ENCODE results near the gene ELFN1. TPM values are rescaled to one million over a fixed set of nuclear protein-coding genes. Genes with fewer than 3 reads are reported as not detected.
A peak's percentile ranks its signal among the peaks of the same experiment; 100 is the strongest.

Gene ELFN1
- total RNA-seq, 4 donors from 2014 or later: 0.42 to 3.7 (median 1.3) TPM

DNA sequence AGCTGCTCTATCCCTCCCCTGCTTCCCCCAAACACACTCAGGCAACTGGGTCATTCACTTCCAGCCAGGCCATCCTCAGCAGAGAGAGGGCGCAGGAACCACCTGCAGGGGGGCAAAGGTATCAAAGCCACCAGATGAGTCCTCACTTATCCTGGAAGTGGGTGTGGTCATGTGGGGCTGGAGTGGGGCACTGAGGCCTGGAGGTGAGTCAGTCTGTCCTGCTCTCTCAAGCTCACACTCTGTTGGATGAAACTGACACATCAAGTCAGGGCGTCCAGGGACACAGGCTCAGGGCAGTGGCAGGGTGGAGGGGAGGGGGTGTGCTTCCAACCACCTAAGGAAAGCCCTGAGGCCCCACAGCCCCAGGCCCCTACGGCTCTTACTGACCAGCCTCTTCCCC lies 8.0 kb upstream of the ELFN1 start:
- TF ChIP-seq POLR2A (IDR thresholded peaks at IDR 0.05) (no peak), EP300 (IDR thresholded peaks at IDR 0.05) (no peak), POLR2AphosphoS5 (IDR thresholded peaks at IDR 0.05) (no peak), CTCF (IDR thresholded peaks at IDR 0.05) (no peak)
- no peak for ATAC-seq
- 56% methylated on average over 2 of the region's 3 CpGs; no CpG with 5 or more reads in 1 of the 2 donors for WGBS, 2 donors (ENCODE audit: low coverage in 1 of 2)
- Histone ChIP-seq H3K36me3 (no peaks in the 10 kb centered on the region), H3K27me3 (peaks cover 88% of the 10 kb centered on the region), H3K4me3 (no peak overlapping the region), H3K27ac (no peak overlapping the region), H3K9me3 (peaks cover 0 to 5% (median 0%) of the 10 kb centered on the region in 3 donors), H3K4me1 (peaks cover 0 to 33% (median 25%) of the 10 kb centered on the region in 3 donors)

GRCh38 chr7:1662767-1663166 lies 7.3 kb upstream of the ELFN1 start:
- Histone ChIP-seq H3K27ac (no peak overlapping the region), H3K36me3 (no peaks in the 10 kb centered on the region), H3K9me3 (peaks cover 0 to 5% (median 0%) of the 10 kb centered on the region in 3 donors), H3K4me1 (peaks cover 0 to 40% (median 31%) of the 10 kb centered on the region in 3 donors), H3K27me3 (peaks cover 90% of the 10 kb centered on the region), H3K4me3 (no peak overlapping the region)
- no CpG with 5 or more reads among the region's 13 CpGs for WGBS, 2 donors (ENCODE audit: low coverage in 1 of 2)
- TF ChIP-seq EP300 (IDR thresholded peaks at IDR 0.05): no peak
- no peak for TF ChIP-seq POLR2A (IDR thresholded peaks at IDR 0.05)
- no peak for TF ChIP-seq POLR2AphosphoS5 (IDR thresholded peaks at IDR 0.05)
- TF ChIP-seq CTCF (IDR thresholded peaks at IDR 0.05): no peak
- ATAC-seq: no peak

- WGBS, 2 donors (ENCODE audit: low coverage in 1 of 2): no CpG with 5 or more reads among the region's 11 CpGs
- peaks cover 90% of the 10 kb centered on the region for H3K27me3 ChIP-seq
- H3K4me3 ChIP-seq: no peak overlapping the region
- no peaks in the 10 kb centered on the region for H3K9me3 ChIP-seq
- no peak for ATAC-seq
- TF ChIP-seq POLR2A (IDR thresholded peaks at IDR 0.05) (no peak), EP300 (IDR thresholded peaks at IDR 0.05) (no peak), CTCF (IDR thresholded peaks at IDR 0.05) (no peak), POLR2AphosphoS5 (IDR thresholded peaks at IDR 0.05) (no peak)
- no peak overlapping the region for H3K27ac ChIP-seq
- no peaks in the 10 kb centered on the region for H3K36me3 ChIP-seq
- peaks cover 0 to 44% (median 35%) of the 10 kb centered on the region in 3 donors for H3K4me1 ChIP-seq
Measured at GRCh38 chr7:1663223-1663622, 6.9 kb upstream of the ELFN1 start.

- Histone ChIP-seq H3K4me3 (peak overlapping the region in 1 of 2 donors; percentile 63), H3K36me3 (no peaks in the 10 kb centered on the region), H3K27ac (peak overlapping the region in 1 of 4 donors; percentile 68), H3K27me3 (peaks cover 94% of the 10 kb centered on the region), H3K4me1 (peaks cover 0 to 47% (median 35%) of the 10 kb centered on the region in 3 donors), H3K9me3 (no peaks in the 10 kb centered on the region)
- 10 to 14% methylated on average over 6 to 7 of the region's 56 CpGs for WGBS, 2 donors (ENCODE audit: low coverage in 1 of 2)
- TF ChIP-seq CTCF (IDR thresholded peaks at IDR 0.05) (no peak), POLR2AphosphoS5 (IDR thresholded peaks at IDR 0.05) (no peak), EP300 (IDR thresholded peaks at IDR 0.05) (no peak), POLR2A (IDR thresholded peaks at IDR 0.05) (no peak)
- ATAC-seq: no peak
Measured at GRCh38 chr7:1663857-1664651, 6.0 kb upstream of the ELFN1 start.

Measured in gastroesophageal sphincter (tissue), 4 donors.